Breast epithelium (tissue), 3 donors: ENCODE results near the gene AHI1.

Experiments used
- POLR2A ChIP-seq: fragments of 450-650 bp; IDR thresholded peaks from one replicate; pipeline ENCODE4 v1.6.1; 2016; ENCODE audit warnings: antibody characterized with exemption, mild to moderate bottlenecking, moderate library complexity
- POLR2AphosphoS5 ChIP-seq, 3 donors: sonication (generic); formaldehyde crosslinking; IDR thresholded peaks; one replicate each; pipeline ENCODE4 v1.6.1; 2017; ENCODE audit warnings: antibody characterized with exemption in 3 of 3
- TF ChIP-seq, protein P1 (sequence below), 3 donors: fragments of 450-650 bp; IDR thresholded peaks; one replicate each; pipeline ENCODE4 v1.5.1; 2016 to 2017; ENCODE audit warnings: antibody characterized with exemption in 3 of 3, mild to moderate bottlenecking in 3 of 3, moderate library complexity in 3 of 3

DNA sequence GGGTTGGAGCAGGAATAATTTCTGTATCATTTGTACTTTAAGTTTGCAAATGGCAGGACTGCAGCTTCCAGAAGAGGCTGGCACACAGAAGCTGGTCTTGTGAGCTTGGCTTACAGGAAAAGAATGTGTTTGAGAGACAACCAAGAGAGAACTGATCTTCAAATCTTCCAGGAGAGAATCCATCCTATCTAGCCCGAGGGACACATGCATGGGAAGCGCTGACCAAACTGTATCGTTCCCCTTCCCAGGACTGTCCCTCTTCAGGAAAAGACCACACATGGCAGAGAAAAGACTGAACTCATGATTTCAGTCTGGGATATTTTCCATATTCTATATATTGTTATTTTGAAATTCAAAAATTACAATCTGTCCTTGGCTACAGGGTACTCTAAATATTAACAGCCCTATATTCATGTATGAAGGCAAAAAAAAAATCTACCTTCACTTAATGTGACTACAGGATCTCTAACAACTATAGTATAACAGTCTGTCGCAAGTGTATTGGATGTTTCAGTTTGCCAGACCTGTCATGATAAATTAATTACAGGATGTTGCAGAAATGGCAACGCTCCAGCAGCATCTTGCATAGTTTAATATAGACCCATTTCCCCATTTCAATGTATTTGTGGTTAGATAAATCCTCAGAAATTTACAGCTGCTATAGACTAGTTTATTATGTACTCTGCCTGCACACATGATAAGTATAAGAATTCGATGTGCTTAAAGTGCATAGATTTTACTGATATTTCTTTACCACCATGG, 217.0 kb downstream of the AHI1 start:
- TF ChIP-seq POLR2A (no peak), POLR2AphosphoS5 (IDR thresholded peaks at IDR 0.05) (no peak)
- TF ChIP-seq, protein P1, sequence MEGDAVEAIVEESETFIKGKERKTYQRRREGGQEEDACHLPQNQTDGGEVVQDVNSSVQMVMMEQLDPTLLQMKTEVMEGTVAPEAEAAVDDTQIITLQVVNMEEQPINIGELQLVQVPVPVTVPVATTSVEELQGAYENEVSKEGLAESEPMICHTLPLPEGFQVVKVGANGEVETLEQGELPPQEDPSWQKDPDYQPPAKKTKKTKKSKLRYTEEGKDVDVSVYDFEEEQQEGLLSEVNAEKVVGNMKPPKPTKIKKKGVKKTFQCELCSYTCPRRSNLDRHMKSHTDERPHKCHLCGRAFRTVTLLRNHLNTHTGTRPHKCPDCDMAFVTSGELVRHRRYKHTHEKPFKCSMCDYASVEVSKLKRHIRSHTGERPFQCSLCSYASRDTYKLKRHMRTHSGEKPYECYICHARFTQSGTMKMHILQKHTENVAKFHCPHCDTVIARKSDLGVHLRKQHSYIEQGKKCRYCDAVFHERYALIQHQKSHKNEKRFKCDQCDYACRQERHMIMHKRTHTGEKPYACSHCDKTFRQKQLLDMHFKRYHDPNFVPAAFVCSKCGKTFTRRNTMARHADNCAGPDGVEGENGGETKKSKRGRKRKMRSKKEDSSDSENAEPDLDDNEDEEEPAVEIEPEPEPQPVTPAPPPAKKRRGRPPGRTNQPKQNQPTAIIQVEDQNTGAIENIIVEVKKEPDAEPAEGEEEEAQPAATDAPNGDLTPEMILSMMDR (IDR thresholded peaks at IDR 0.05): no peak
